GM12873 (cell line): ENCODE results near the gene RUNX2.

ENCODE experiments used
- CTCF ChIP-seq: IDR thresholded peaks from 2 replicates; pipeline ENCODE4 v1.5.1; 2012; ENCODE audit warnings: low read depth, mild to moderate bottlenecking, moderate library complexity, low read length, control low read depth; ENCODE audit not compliant: insufficient read depth; ENCODE audit errors: missing control alignments

RUNX2 gene

GRCh38 chr6:45474376-45474775 is 146.2 kb downstream of the RUNX2 start:
- no peak for TF ChIP-seq CTCF

- no peak for TF ChIP-seq CTCF
Measured at GRCh38 chr6:45476341-45476740, 148.2 kb downstream of the RUNX2 start.

GRCh38 chr6:45477278-45477677 is 149.1 kb downstream of the RUNX2 start:
- TF ChIP-seq CTCF: no peak

GRCh38 chr6:45477790-45478189 is 149.7 kb downstream of the RUNX2 start:
- no peak for TF ChIP-seq CTCF

GRCh38 chr6:45478240-45478639 is 150.1 kb downstream of the RUNX2 start:
- no peak for TF ChIP-seq CTCF

GRCh38 chr6:45479834-45480751 is 152.0 kb downstream of the RUNX2 start:
- no peak for TF ChIP-seq CTCF

- no peak for TF ChIP-seq CTCF
Measured at GRCh38 chr6:45480752-45481415, 152.8 kb downstream of the RUNX2 start.
